ENCODE results near the gene GAGE1.
"Not testable (repeated sequence)": the region's sequence is repeated elsewhere in the genome, so short reads cannot be mapped to it uniquely, and the experiment has no call there.

GAGE1 gene

DNA sequence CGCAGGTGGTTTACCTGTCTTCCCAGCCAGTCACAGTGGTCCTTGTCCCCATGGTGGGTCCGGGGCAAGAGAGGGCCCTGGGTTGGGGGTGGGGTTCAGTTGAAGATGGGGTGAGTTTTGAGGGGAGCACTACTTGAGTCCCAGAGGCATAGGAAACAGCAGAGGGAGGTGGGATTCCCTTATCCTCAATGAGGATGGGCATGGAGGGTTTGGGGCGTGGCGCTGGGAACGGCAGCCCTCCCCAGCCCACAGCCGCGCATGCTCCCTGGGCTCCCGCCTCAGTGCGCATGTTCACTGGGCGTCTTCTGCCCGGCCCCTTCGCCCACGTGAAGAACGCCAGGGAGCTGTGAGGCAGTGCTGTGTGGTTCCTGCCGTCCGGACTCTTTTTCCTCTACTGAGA is 9.6 kb upstream of the GAGE1 start, which contains the start of gene GAGE2A:
Gene GAGE2A (plus strand): TSS at position 301 of the 400 bp plus-strand sequence. CDS start 1,155 bp downstream, outside the sequence.
- H3K9me3 ChIP-seq (ENCODE audit: control extremely low read depth in 1 of 5, control insufficient read depth in 4 of 5, insufficient read depth in 2 of 5, low read depth in 1 of 5, low read length in 4 of 5); CTCF ChIA-PET; H3K4me1 ChIP-seq (ENCODE audit: control extremely low read depth in 1 of 4, control insufficient read depth in 4 of 4, insufficient read depth in 4 of 4, low read length in 3 of 4); H3K4me3 ChIP-seq (ENCODE audit: control insufficient read depth in 1 of 7, extremely low read depth in 1 of 7, insufficient read depth in 4 of 7, low read depth in 2 of 7, low read length in 6 of 7); H3K36me3 ChIP-seq (ENCODE audit: control insufficient read depth in 4 of 4, insufficient read depth in 4 of 4, low read length in 3 of 4); H3K27ac ChIP-seq (ENCODE audit: insufficient read depth in 1 of 2, low read depth in 1 of 2, low read length in 2 of 2, poor library complexity in 1 of 2, severe bottlenecking in 2 of 2); H3K27me3 ChIP-seq (replicated peaks in 2 of 5; ENCODE audit: control insufficient read depth in 4 of 5, insufficient read depth in 5 of 5, low read length in 4 of 5); POLR2A ChIA-PET; DNase-seq: not testable (repeated sequence)
- no CpG with 5 or more reads among the region's 16 CpGs for WGBS (ENCODE audit: insufficient coverage)

DNA sequence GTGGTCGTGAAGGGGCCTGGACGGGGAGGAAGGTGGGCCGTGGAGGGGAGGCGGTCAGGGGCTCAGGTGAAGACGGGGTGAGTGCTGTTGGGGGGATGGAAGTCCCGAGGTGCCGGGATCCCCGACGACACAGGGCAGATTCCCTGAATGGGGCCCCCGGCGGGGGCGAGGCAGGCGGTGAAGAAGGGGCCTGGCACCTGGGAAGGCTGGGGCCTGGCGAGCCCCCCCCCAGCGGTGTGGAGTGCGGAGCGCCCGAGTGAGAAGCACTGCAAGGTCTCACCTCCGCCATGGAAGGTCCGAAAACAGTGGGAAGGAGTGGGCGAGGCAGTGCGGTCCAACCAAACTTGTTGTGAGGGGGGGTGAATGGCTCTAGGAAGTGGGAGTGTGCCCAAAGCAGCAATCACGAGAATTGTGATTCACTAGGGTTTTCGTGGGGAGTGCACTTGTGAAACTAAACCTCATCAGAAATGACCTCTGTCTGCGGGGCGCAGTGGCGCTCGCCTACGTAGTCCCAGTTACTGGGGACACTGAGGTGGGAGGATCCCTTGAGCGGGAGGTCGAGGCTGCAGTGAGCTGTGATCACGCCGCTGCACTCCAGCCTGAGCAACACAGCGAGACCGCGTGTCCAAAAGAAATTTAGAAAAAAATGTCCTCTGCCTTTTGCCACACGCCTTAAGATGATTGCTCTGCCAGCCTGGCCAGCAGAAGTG is 8.9 kb upstream of the GAGE1 start:
- CTCF ChIA-PET; DNase-seq; H3K4me1 ChIP-seq (ENCODE audit: control extremely low read depth in 1 of 4, control insufficient read depth in 4 of 4, insufficient read depth in 4 of 4, low read length in 3 of 4); H3K27ac ChIP-seq (ENCODE audit: insufficient read depth in 1 of 2, low read depth in 1 of 2, low read length in 2 of 2, poor library complexity in 1 of 2, severe bottlenecking in 2 of 2); H3K36me3 ChIP-seq (ENCODE audit: control insufficient read depth in 4 of 4, insufficient read depth in 4 of 4, low read length in 3 of 4); H3K4me3 ChIP-seq (ENCODE audit: control insufficient read depth in 1 of 7, extremely low read depth in 1 of 7, insufficient read depth in 4 of 7, low read depth in 2 of 7, low read length in 6 of 7); H3K27me3 ChIP-seq (replicated peaks in 2 of 5; ENCODE audit: control insufficient read depth in 4 of 5, insufficient read depth in 5 of 5, low read length in 4 of 5); POLR2A ChIA-PET; H3K9me3 ChIP-seq (ENCODE audit: control extremely low read depth in 1 of 5, control insufficient read depth in 4 of 5, insufficient read depth in 2 of 5, low read depth in 1 of 5, low read length in 4 of 5): not testable (repeated sequence)
- WGBS (ENCODE audit: insufficient coverage) = 94% methylated on average over 12 of the region's 37 CpGs

- WGBS (ENCODE audit: insufficient coverage) = no CpG with 5 or more reads among the region's 17 CpGs
- CTCF ChIA-PET; H3K27ac ChIP-seq (ENCODE audit: insufficient read depth in 1 of 2, low read depth in 1 of 2, low read length in 2 of 2, poor library complexity in 1 of 2, severe bottlenecking in 2 of 2); H3K27me3 ChIP-seq (replicated peaks in 2 of 5; ENCODE audit: control insufficient read depth in 4 of 5, insufficient read depth in 5 of 5, low read length in 4 of 5); POLR2A ChIA-PET; H3K36me3 ChIP-seq (ENCODE audit: control insufficient read depth in 4 of 4, insufficient read depth in 4 of 4, low read length in 3 of 4); DNase-seq; H3K4me1 ChIP-seq (ENCODE audit: control extremely low read depth in 1 of 4, control insufficient read depth in 4 of 4, insufficient read depth in 4 of 4, low read length in 3 of 4); H3K9me3 ChIP-seq (ENCODE audit: control extremely low read depth in 1 of 5, control insufficient read depth in 4 of 5, insufficient read depth in 2 of 5, low read depth in 1 of 5, low read length in 4 of 5); H3K4me3 ChIP-seq (ENCODE audit: control insufficient read depth in 1 of 7, extremely low read depth in 1 of 7, insufficient read depth in 4 of 7, low read depth in 2 of 7, low read length in 6 of 7): not testable (repeated sequence)
These were observed 8.3 kb upstream of the GAGE1 start for GRCh38 chrX:49590488-49590887.

DNA sequence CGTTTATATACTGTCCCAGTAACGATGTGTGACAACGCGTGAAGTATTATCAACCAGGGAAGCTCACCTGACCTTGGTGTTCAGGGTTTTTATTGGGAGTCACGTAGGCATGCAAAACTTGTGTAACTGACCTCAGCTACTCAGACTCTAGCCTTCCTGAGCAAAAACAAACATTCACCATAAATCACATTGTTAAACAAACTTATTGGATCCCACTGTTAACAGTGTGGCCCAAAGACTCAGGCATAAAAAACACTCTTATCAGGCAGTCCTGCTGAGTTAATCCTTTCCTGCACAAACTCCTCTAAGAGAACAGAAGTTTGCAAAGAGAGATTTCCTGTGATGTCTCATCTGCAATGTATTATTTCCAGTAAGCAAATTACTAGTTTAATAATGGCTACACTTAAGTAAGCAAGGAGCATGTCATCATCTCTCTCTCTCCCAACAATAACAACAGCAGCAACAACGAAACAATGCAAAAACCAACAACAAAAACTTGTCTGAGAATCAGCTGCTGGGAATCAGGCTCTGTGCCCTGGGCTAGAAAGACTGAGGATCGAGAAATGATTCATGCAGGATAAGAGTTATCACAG is 12.0 kb downstream of the GAGE1 start:
- ChIA-PET POLR2A (interaction anchor here (0.6 kb wide), 1 partner anchor 1384 kb away, joined by 4 read pairs; no protein-coding TSS in a partner anchor), CTCF (no interaction called here)
- DNase-seq = peak in 1 of 3 donors; percentile 1
- H3K9me3 ChIP-seq (ENCODE audit: control extremely low read depth in 1 of 5, control insufficient read depth in 4 of 5, insufficient read depth in 2 of 5, low read depth in 1 of 5, low read length in 4 of 5) = no peaks in the 10 kb centered on the region
- WGBS (ENCODE audit: insufficient coverage) = 75% methylated on average over 7 of the region's 7 CpGs
- H3K4me1 ChIP-seq (ENCODE audit: control extremely low read depth in 1 of 4, control insufficient read depth in 4 of 4, insufficient read depth in 4 of 4, low read length in 3 of 4) = no peaks in the 10 kb centered on the region
- no peak overlapping the region for H3K4me3 ChIP-seq (ENCODE audit: control insufficient read depth in 1 of 7, extremely low read depth in 1 of 7, insufficient read depth in 4 of 7, low read depth in 2 of 7, low read length in 6 of 7)
- no peaks in the 10 kb centered on the region for H3K36me3 ChIP-seq (ENCODE audit: control insufficient read depth in 4 of 4, insufficient read depth in 4 of 4, low read length in 3 of 4)
- H3K27me3 ChIP-seq (replicated peaks in 2 of 5; ENCODE audit: control insufficient read depth in 4 of 5, insufficient read depth in 5 of 5, low read length in 4 of 5) = no peaks in the 10 kb centered on the region
- no peak overlapping the region for H3K27ac ChIP-seq (ENCODE audit: insufficient read depth in 1 of 2, low read depth in 1 of 2, low read length in 2 of 2, poor library complexity in 1 of 2, severe bottlenecking in 2 of 2)

DNA sequence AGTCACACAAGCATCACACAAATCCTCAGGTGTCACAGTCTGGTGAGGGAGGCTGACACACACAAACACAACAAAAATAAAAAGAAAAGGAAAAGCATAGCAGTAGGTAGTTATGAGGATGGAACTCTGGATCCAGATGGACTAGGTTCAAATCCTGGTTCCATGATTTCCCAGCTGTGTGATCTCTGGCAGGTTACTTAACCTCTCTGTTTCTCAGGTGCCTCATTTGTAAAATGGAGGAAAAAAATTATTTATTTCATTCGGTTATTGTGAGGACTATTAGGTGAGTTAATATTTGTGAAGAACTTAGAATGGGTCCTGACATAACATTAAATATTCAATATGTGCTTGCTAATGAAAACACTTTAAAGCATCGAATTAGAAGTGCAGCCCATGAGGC is 19.8 kb downstream of the GAGE1 start:
- CTCF ChIA-PET = no interaction called here
- Histone ChIP-seq H3K4me1 (ENCODE audit: control extremely low read depth in 1 of 4, control insufficient read depth in 4 of 4, insufficient read depth in 4 of 4, low read length in 3 of 4) (no peaks in the 10 kb centered on the region), H3K36me3 (ENCODE audit: control insufficient read depth in 4 of 4, insufficient read depth in 4 of 4, low read length in 3 of 4) (no peaks in the 10 kb centered on the region), H3K27me3 (replicated peaks in 2 of 5; ENCODE audit: control insufficient read depth in 4 of 5, insufficient read depth in 5 of 5, low read length in 4 of 5) (no peaks in the 10 kb centered on the region), H3K4me3 (ENCODE audit: control insufficient read depth in 1 of 7, extremely low read depth in 1 of 7, insufficient read depth in 4 of 7, low read depth in 2 of 7, low read length in 6 of 7) (no peak overlapping the region), H3K9me3 (ENCODE audit: control extremely low read depth in 1 of 5, control insufficient read depth in 4 of 5, insufficient read depth in 2 of 5, low read depth in 1 of 5, low read length in 4 of 5) (no peaks in the 10 kb centered on the region), H3K27ac (ENCODE audit: insufficient read depth in 1 of 2, low read depth in 1 of 2, low read length in 2 of 2, poor library complexity in 1 of 2, severe bottlenecking in 2 of 2) (no peak overlapping the region)
- no peak for DNase-seq
- WGBS (ENCODE audit: insufficient coverage) = no CpG with 5 or more reads among the region's 2 CpGs
- POLR2A ChIA-PET = no interaction called here

DNA sequence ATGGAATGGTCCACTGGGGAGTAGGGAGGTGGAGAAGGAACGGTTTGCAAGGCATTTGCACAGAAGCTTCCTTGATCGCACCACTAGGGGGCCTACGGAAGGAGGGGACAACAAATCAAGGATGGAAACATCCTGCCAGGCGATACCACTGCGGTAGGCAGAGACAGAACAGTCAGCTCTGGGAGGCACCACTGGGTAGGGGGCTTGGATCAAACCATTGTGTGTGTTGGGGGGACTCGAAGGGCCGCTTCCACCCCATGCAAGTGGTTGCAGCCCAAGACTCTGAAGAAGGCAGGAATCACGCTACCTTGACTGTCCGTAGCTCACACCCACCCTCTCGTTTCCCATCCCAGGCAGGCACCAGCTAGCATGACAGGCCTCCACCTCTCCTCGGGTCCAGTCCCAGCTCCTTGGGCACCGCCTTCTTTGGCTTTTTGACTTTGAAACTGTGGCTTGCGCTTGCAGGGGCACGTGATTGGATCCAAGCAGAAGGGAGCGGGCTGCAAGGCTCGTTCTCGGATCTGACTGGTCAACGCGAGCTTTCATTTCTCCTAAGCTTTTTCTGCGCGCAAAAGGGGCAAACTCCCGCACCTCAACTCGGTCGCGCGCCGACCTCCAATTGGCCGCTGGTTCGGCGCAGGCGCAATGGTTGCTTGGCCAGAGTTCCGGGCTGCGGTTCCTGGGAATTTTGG is 28.4 kb downstream of the GAGE1 start:
- CTCF ChIA-PET = no interaction called here
- H3K36me3 ChIP-seq (ENCODE audit: control insufficient read depth in 4 of 4, insufficient read depth in 4 of 4, low read length in 3 of 4) = no peaks in the 10 kb centered on the region
- 74% methylated on average over 32 of the region's 33 CpGs for WGBS (ENCODE audit: insufficient coverage)
- no peaks in the 10 kb centered on the region for H3K27me3 ChIP-seq (replicated peaks in 2 of 5; ENCODE audit: control insufficient read depth in 4 of 5, insufficient read depth in 5 of 5, low read length in 4 of 5)
- H3K4me3 ChIP-seq (ENCODE audit: control insufficient read depth in 1 of 7, extremely low read depth in 1 of 7, insufficient read depth in 4 of 7, low read depth in 2 of 7, low read length in 6 of 7) = peak overlapping the region in 4 of 7 experiments; percentile 6 to 48 (median 33)
- peaks cover 0 to 20% (median 0%) of the 10 kb centered on the region in 5 experiments for H3K9me3 ChIP-seq (ENCODE audit: control extremely low read depth in 1 of 5, control insufficient read depth in 4 of 5, insufficient read depth in 2 of 5, low read depth in 1 of 5, low read length in 4 of 5)
- POLR2A ChIA-PET = no interaction called here
- DNase-seq = peak; percentile 54 to 83 (median 82)
- no peaks in the 10 kb centered on the region for H3K4me1 ChIP-seq (ENCODE audit: control extremely low read depth in 1 of 4, control insufficient read depth in 4 of 4, insufficient read depth in 4 of 4, low read length in 3 of 4)
- H3K27ac ChIP-seq (ENCODE audit: insufficient read depth in 1 of 2, low read depth in 1 of 2, low read length in 2 of 2, poor library complexity in 1 of 2, severe bottlenecking in 2 of 2) = no peak overlapping the region

GRCh38 chrX:49644991-49645637 is 46.3 kb downstream of the GAGE1 start:
- H3K4me3 ChIP-seq (ENCODE audit: control insufficient read depth in 1 of 7, extremely low read depth in 1 of 7, insufficient read depth in 4 of 7, low read depth in 2 of 7, low read length in 6 of 7) = no peak overlapping the region
- peaks cover 0 to 10% (median 0%) of the 10 kb centered on the region in 5 experiments for H3K27me3 ChIP-seq (replicated peaks in 2 of 5; ENCODE audit: control insufficient read depth in 4 of 5, insufficient read depth in 5 of 5, low read length in 4 of 5)
- ChIA-PET POLR2A (no interaction called here), CTCF (no interaction called here)
- 86% methylated on average over 7 of the region's 8 CpGs for WGBS (ENCODE audit: insufficient coverage)
- no peaks in the 10 kb centered on the region for H3K9me3 ChIP-seq (ENCODE audit: control extremely low read depth in 1 of 5, control insufficient read depth in 4 of 5, insufficient read depth in 2 of 5, low read depth in 1 of 5, low read length in 4 of 5)
- no peaks in the 10 kb centered on the region for H3K36me3 ChIP-seq (ENCODE audit: control insufficient read depth in 4 of 4, insufficient read depth in 4 of 4, low read length in 3 of 4)
- no peak for DNase-seq
- H3K4me1 ChIP-seq (ENCODE audit: control extremely low read depth in 1 of 4, control insufficient read depth in 4 of 4, insufficient read depth in 4 of 4, low read length in 3 of 4) = no peaks in the 10 kb centered on the region
- no peak overlapping the region for H3K27ac ChIP-seq (ENCODE audit: insufficient read depth in 1 of 2, low read depth in 1 of 2, low read length in 2 of 2, poor library complexity in 1 of 2, severe bottlenecking in 2 of 2)

Measured in common myeloid progenitor, CD34-positive (primary cell).